H9 (cell line): ENCODE measurements around the gene MESD. TPM values are rescaled to one million over a fixed set of nuclear protein-coding genes. Genes with fewer than 3 reads are reported as not detected.

Source experiments
- DNase-seq: peaks from one replicate; pipeline ENCODE4 v3.0.0-alpha.2; 2017
- H2AFZ ChIP-seq: one replicate; pipeline ENCODE4 v1.6.1; 2013; ENCODE audit warnings: mild to moderate bottlenecking, low read length, control low read depth, moderate library complexity
- H2AK5ac ChIP-seq: 2 replicates; pipeline ENCODE4 v1.6.1; 2013; ENCODE audit warnings: low read length, control low read depth, mixed read lengths; ENCODE audit not compliant: insufficient read length
- H2BK120ac ChIP-seq: one replicate; pipeline ENCODE4 v1.6.1; 2013; ENCODE audit warnings: low read depth, mild to moderate bottlenecking, low read length, control low read depth, inconsistent platforms; ENCODE audit not compliant: poor library complexity, severe bottlenecking
- H2BK12ac ChIP-seq: 2 replicates; pipeline ENCODE4 v1.6.1; 2013; ENCODE audit warnings: low read length, control low read depth, mixed read lengths, low read depth; ENCODE audit not compliant: insufficient read length
- H2BK15ac ChIP-seq: 2 replicates; pipeline ENCODE4 v1.6.1; 2013; ENCODE audit warnings: low read depth, low read length, control low read depth
- H2BK20ac ChIP-seq: one replicate; pipeline ENCODE4 v1.6.1; 2013; ENCODE audit warnings: low read depth, mild to moderate bottlenecking, low read length, control low read depth, inconsistent platforms; ENCODE audit not compliant: poor library complexity, severe bottlenecking
- H2BK5ac ChIP-seq: 2 replicates; pipeline ENCODE4 v1.6.1; 2013; ENCODE audit warnings: low read length, control low read depth, mixed read lengths; ENCODE audit not compliant: insufficient read length
- H3K14ac ChIP-seq: 2 replicates; pipeline ENCODE4 v1.6.1; 2013; ENCODE audit warnings: low read length, control low read depth; ENCODE audit not compliant: insufficient read depth
- H3K18ac ChIP-seq: 2 replicates; pipeline ENCODE4 v1.6.1; 2013; ENCODE audit warnings: low read depth, mild to moderate bottlenecking, mixed read lengths, low read length, control low read depth; ENCODE audit not compliant: insufficient read length
- H3K23ac ChIP-seq: 2 replicates; pipeline ENCODE4 v1.6.1; 2013; ENCODE audit warnings: low read length, control low read depth, mixed read lengths, low read depth; ENCODE audit not compliant: insufficient read length
- H3K23me2 ChIP-seq: 2 replicates; pipeline ENCODE4 v1.6.1; 2013; ENCODE audit warnings: low read depth, mild to moderate bottlenecking, mixed read lengths, low read length, control low read depth; ENCODE audit not compliant: insufficient read length, poor library complexity, severe bottlenecking
- H3K27ac ChIP-seq: 2 replicates; pipeline ENCODE4 v1.5.1; 2013; ENCODE audit warnings: low read length, control low read depth, mixed read lengths, low read depth; ENCODE audit not compliant: insufficient read length
- H3K27me3 ChIP-seq: 2 replicates; pipeline ENCODE4 v1.6.1; 2013; ENCODE audit warnings: low read length, control low read depth, inconsistent platforms; ENCODE audit not compliant: insufficient read depth
- H3K4ac ChIP-seq: 2 replicates; pipeline ENCODE4 v1.6.1; 2013; ENCODE audit warnings: low read depth, mild to moderate bottlenecking, control low read depth, inconsistent platforms, low read length, moderate library complexity
- H3K4me1 ChIP-seq: 2 replicates; pipeline ENCODE4 v1.6.1; 2013; ENCODE audit warnings: low read length, control low read depth, inconsistent platforms; ENCODE audit not compliant: insufficient read depth
- H3K4me2 ChIP-seq: 2 replicates; pipeline ENCODE4 v1.6.1; 2013; ENCODE audit warnings: low read length, control low read depth, mixed read lengths; ENCODE audit not compliant: insufficient read length, insufficient read depth
- H3K56ac ChIP-seq: 2 replicates; pipeline ENCODE4 v1.6.1; 2013; ENCODE audit warnings: low read depth, mild to moderate bottlenecking, mixed read lengths, low read length, control low read depth; ENCODE audit not compliant: insufficient read length
- H3K79me1 ChIP-seq: 2 replicates; pipeline ENCODE4 v1.6.1; 2013; ENCODE audit warnings: low read depth, mild to moderate bottlenecking, moderate library complexity, low read length, control low read depth, inconsistent platforms; ENCODE audit not compliant: insufficient read depth, poor library complexity, severe bottlenecking
- H3K79me2 ChIP-seq: 2 replicates; pipeline ENCODE4 v1.6.1; 2013; ENCODE audit warnings: low read length, control low read depth, inconsistent platforms; ENCODE audit not compliant: insufficient read depth
- H3K9ac ChIP-seq: 2 replicates; pipeline ENCODE4 v1.6.1; 2013; ENCODE audit warnings: low read length, control low read depth, mixed read lengths; ENCODE audit not compliant: insufficient read length; ENCODE audit errors: extremely low read depth
- H3K9me3 ChIP-seq: one replicate; pipeline ENCODE4 v1.6.1; 2013; ENCODE audit warnings: low read depth, low read length, inconsistent platforms; ENCODE audit not compliant: control insufficient read depth
- H3T11ph ChIP-seq: one replicate; pipeline ENCODE4 v1.6.1; 2013; ENCODE audit warnings: mild to moderate bottlenecking, low read length, control low read depth, inconsistent platforms
- H4K20me1 ChIP-seq: one replicate; pipeline ENCODE4 v1.6.1; 2013; ENCODE audit not compliant: control insufficient read depth, insufficient read length, insufficient read depth
- H4K5ac ChIP-seq: 2 replicates; pipeline ENCODE4 v1.6.1; 2013; ENCODE audit warnings: low read depth, mild to moderate bottlenecking, mixed read lengths, low read length, control low read depth; ENCODE audit not compliant: insufficient read length
- H4K8ac ChIP-seq: replicated peaks from 2 replicates; pipeline ENCODE4 v1.6.1; 2013; ENCODE audit warnings: low read length, control low read depth, mixed read lengths, low read depth; ENCODE audit not compliant: insufficient read length
- H4K91ac ChIP-seq: 2 replicates; pipeline ENCODE4 v1.6.1; 2013; ENCODE audit warnings: low read depth, mild to moderate bottlenecking, moderate library complexity, mixed read lengths, low read length, control low read depth; ENCODE audit not compliant: insufficient read length
- H3K27ac Mint-ChIP-seq, 3 experiments: 2 replicates in 2 of 3; 3 replicates in 1 of 3; pipeline ENCODE4 v1.8.0; 2020 to 2021; ENCODE audit warnings: mixed read lengths in 3 of 3, mild to moderate bottlenecking in 1 of 3, moderate library complexity in 1 of 3
- H3K27me3 Mint-ChIP-seq: 2 replicates; pipeline ENCODE4 v1.8.0; 2021; ENCODE audit warnings: low read depth, mild to moderate bottlenecking, moderate library complexity, mixed read lengths
- H3K36me3 Mint-ChIP-seq, 3 experiments: 2 replicates in 2 of 3; 3 replicates in 1 of 3; pipeline ENCODE4 v1.8.0; 2020 to 2021; ENCODE audit warnings: low read depth in 3 of 3, mixed read lengths in 3 of 3; ENCODE audit not compliant: insufficient read depth in 1 of 3
- H3K4me1 Mint-ChIP-seq, 2 experiments: 2 replicates each; pipeline ENCODE4 v1.8.0; 2020; ENCODE audit warnings: mixed read lengths in 2 of 2
- H3K4me3 Mint-ChIP-seq, 2 experiments: 2 replicates in 1 of 2; 3 replicates in 1 of 2; pipeline ENCODE4 v1.8.0; 2020 to 2021; ENCODE audit warnings: mild to moderate bottlenecking in 2 of 2, mixed read lengths in 2 of 2, moderate library complexity in 1 of 2
- H3K9me3 Mint-ChIP-seq, 2 experiments: 2 replicates in 1 of 2; 3 replicates in 1 of 2; pipeline ENCODE4 v1.8.0; 2020; ENCODE audit warnings: mild to moderate bottlenecking in 2 of 2, mixed read lengths in 2 of 2, moderate library complexity in 1 of 2
- WGBS: extraction: QIAGEN DNeasy Blood & Tissue Kit; methylation state at CpG from one replicate; pipeline ENCODE4 v1.1.7; 2013; ENCODE audit warnings: missing lambda C conversion rate, low lambda C conversion rate, mixed read lengths; ENCODE audit not compliant: insufficient read length; ENCODE audit errors: extremely low coverage; 5-methylcytosine and 5-hydroxymethylcytosine counted together
- total RNA-seq: library from RNA; stranded (reverse); gene quantifications from 2 replicates; pipeline ENCODE4 v1.2.1, GENCODE V29; 2021
- TF ChIP-seq, protein P1 (sequence below): fragments of 200-600 bp; sonication (generic); conservative IDR thresholded peaks from 3 replicates; pipeline ENCODE4 v1.8.0; 2021; ENCODE audit warnings: antibody characterized with exemption, mild to moderate bottlenecking

MESD gene
- total RNA-seq, 1 experiment from 2014 or later, result 29.1 TPM

DNA sequence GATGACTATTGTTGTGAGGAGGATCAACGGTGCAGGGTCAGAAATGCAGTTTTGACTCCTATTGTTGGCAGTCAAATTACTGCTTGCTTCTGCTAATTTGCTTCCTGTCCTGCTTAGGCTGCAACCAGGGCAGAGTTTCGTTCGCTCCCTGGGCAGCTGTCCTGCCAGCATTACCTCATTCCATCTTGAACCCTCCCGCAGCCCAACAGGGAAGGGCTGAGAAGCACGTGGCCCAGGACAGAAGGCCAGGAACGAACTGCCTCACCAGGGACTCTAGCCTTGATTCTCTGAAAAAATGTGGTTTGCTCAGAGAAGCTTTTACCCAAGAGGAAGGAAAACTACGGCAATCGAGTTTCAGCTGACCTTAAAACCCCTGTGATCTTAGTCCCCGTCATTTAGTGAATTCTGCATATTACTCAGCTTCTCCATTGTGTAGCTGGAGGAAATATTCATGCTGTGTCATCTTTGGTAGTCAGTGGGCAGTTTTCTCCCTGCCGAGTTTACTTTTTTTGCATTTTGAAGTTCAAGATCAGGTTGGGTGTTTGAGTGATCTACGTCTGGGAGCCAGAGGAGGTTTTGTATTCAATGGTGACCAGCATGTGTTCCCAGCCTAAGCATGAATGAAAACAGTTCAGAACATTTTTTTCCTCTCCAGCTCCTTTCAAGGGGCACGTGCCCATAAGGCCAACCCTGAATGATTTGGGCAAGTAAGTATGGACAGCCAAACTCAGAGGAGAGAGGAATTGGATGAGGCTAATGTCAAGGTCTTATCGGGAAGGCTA, 34.1 kb upstream of the MESD start:
- no peak overlapping the region for H3K23ac ChIP-seq
- no peaks in the 10 kb centered on the region for H3K9me3 Mint-ChIP-seq
- H2BK12ac ChIP-seq, result no peak overlapping the region
- H3K23me2 ChIP-seq, result no peaks in the 10 kb centered on the region
- peaks cover 7% of the 10 kb centered on the region; the same call in 1 of the 2 replicates for H3K4me1 ChIP-seq
- no peak overlapping the region for H3K56ac ChIP-seq
- H3K18ac ChIP-seq, result no peak overlapping the region
- no peak overlapping the region for H3K4ac ChIP-seq
- no peak overlapping the region for H4K5ac ChIP-seq
- H3T11ph ChIP-seq, result no peak overlapping the region
- no peaks in the 10 kb centered on the region; a peak in 1 of 7 replicates for H3K36me3 Mint-ChIP-seq
- H3K4me1 Mint-ChIP-seq, result peaks cover 16 to 17% of the 10 kb centered on the region in 2 experiments
- no peak overlapping the region for H2BK20ac ChIP-seq
- H3K27me3 ChIP-seq, result no peaks in the 10 kb centered on the region
- no peak overlapping the region for H2BK5ac ChIP-seq
- H3K9ac ChIP-seq, result no peak overlapping the region
- H2AFZ ChIP-seq, result no peak overlapping the region
- H3K4me2 ChIP-seq, result no peak overlapping the region
- H3K79me2 ChIP-seq, result no peaks in the 10 kb centered on the region
- H4K20me1 ChIP-seq, result no peaks in the 10 kb centered on the region
- H3K9me3 ChIP-seq, result no peaks in the 10 kb centered on the region
- no peaks in the 10 kb centered on the region for H3K79me1 ChIP-seq
- no peak overlapping the region for H3K14ac ChIP-seq
- no peak overlapping the region for H3K27ac Mint-ChIP-seq
- DNase-seq, result no peak
- WGBS, result no CpG with 5 or more reads among the region's 13 CpGs
- H4K8ac ChIP-seq, result no peak overlapping the region
- H2BK15ac ChIP-seq, result no peak overlapping the region
- no peak overlapping the region for H2BK120ac ChIP-seq
- H2AK5ac ChIP-seq, result no peak overlapping the region
- H4K91ac ChIP-seq, result no peak overlapping the region
- H3K27me3 Mint-ChIP-seq, result no peaks in the 10 kb centered on the region
- H3K27ac ChIP-seq, result no peak overlapping the region
- H3K4me3 Mint-ChIP-seq, result no peak overlapping the region
- TF ChIP-seq, protein P1, sequence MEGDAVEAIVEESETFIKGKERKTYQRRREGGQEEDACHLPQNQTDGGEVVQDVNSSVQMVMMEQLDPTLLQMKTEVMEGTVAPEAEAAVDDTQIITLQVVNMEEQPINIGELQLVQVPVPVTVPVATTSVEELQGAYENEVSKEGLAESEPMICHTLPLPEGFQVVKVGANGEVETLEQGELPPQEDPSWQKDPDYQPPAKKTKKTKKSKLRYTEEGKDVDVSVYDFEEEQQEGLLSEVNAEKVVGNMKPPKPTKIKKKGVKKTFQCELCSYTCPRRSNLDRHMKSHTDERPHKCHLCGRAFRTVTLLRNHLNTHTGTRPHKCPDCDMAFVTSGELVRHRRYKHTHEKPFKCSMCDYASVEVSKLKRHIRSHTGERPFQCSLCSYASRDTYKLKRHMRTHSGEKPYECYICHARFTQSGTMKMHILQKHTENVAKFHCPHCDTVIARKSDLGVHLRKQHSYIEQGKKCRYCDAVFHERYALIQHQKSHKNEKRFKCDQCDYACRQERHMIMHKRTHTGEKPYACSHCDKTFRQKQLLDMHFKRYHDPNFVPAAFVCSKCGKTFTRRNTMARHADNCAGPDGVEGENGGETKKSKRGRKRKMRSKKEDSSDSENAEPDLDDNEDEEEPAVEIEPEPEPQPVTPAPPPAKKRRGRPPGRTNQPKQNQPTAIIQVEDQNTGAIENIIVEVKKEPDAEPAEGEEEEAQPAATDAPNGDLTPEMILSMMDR, result no peak
